Measurements from ENCODE around the gene GRAMD4.

DNA sequence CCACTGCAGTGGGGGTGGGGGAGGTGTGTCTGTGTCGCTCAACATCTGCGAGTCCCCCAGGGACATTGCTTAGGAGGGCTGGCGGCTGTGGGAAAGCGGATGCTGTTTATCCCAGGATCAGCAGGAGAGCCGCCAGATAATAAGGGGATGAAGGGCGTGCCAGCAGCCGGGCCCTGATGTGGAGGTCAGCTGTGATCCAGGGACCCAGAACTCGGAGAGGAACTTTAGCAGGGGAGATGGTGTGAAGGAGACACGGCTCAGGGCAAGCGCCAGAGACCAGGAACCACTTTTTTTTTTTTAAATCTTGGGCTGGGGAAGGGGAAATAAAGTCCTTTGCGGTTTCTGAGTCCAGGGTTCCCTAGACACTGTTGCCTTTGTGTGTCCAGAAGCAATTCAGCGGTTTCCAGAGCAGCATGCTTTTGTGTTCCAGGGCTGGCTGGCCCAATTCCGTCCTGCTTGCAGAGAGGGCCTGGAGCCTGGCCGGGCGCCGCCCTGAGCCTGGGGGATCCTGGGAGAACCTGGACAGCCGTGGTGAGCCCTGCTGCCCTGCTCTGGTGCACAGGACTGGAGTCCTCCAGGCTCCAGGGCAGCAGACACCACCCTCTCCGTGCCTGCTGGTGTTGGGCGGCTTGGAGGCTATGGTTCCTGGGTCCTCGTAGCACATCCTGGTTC lies at the start of gene GRAMD4:
- TF ChIP-seq POLR2AphosphoS5 (IDR thresholded peaks at IDR 0.05; ENCODE audit: low read depth, low read length) = no peak
- TF ChIP-seq POLR2A (IDR thresholded peaks at IDR 0.05; ENCODE audit: low read depth, low read length) = no peak
- TF ChIP-seq TAF1 (IDR thresholded peaks at IDR 0.05; ENCODE audit: low read depth, low read length) = no peak
- no peak for TF ChIP-seq SPI1 (IDR thresholded peaks at IDR 0.05; ENCODE audit: low read depth, low read length)
- TF ChIP-seq POU2F2 (IDR thresholded peaks at IDR 0.05; ENCODE audit: low read depth, low read length) = no peak
- TF ChIP-seq PAX5 (IDR thresholded peaks at IDR 0.05; ENCODE audit: insufficient read depth, low read length, severe bottlenecking) = no peak

All from GM12891 (cell line).